ENCODE data around the gene PPIB. TPM values are rescaled to one million over a fixed set of nuclear protein-coding genes. Genes with fewer than 3 reads are reported as not detected.
"Not testable (repeated sequence)": the region's sequence is repeated elsewhere in the genome, so short reads cannot be mapped to it uniquely, and the experiment has no call there.

PPIB gene
- total RNA-seq, 2 donors from 2014 or later, result 367 to 656 TPM

DNA sequence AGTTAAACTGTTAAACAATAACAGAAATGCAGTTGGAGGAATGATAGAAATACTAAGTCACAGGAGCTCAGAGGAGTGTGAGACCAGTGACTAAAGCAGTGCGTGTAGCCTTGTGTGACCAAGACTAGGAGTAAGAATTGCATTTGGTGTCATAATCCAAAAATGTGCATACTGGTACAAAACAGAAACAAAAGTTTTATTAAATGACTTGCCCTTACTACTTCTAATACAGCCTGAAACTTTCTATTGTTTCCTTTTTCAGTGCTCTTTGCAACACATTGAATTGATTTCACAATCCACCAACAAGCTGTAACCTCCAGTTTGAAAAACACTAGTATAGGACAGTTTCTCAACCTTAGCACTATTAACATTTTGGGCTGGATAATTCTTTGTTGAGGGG lies 49.9 kb downstream of the PPIB start:
- TF ChIP-seq CTCF (IDR thresholded peaks at IDR 0.05), result no peak
- DNase-seq, result no peak
- Histone ChIP-seq H3K27me3 (no peaks in the 10 kb centered on the region), H3K36me3 (peaks cover 5% of the 10 kb centered on the region), H3K9ac (ENCODE audit: low read depth in 2 of 2, low read length in 2 of 2) (no peak overlapping the region), H3K27ac (no peak overlapping the region), H3K4me3 (no peak overlapping the region), H3K4me1 (no peaks in the 10 kb centered on the region), H3K9me3 (no peaks in the 10 kb centered on the region)
- intact Hi-C loops (cut with DNase I), result no loop called here

DNA sequence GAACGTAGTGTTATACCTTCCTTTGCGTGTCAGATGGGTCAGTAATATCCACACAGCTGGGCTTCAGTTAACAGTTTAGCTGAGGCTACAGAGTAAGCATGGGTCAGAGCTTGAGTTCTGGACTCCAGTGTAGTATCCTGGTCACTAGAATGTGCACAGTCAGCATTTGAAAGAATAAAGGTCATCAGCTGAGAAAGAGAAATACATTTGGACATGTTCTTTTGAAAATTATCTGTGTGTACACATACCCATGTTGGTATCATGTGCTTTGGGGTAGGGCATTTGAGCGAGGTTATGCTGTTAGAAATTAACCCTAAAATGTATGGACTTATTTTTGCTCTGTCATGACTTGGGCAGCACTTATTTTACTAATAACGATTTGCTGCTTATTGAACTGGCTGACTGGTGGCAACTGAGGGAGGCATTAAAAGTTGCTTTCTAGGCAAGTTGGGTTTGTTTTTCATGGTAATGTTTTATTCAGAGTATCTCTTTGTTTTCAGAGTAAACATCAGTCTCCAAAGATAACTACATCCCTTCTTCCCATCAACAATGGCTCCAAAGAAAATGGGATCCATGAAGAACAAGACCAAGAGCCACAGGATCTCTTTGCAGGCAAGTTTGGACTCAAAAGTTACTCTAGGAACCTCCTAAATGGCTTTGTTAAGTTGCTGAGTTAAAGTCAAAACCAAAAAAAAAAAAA lies 50.6 kb downstream of the PPIB start:
- H3K27ac ChIP-seq, result no peak overlapping the region
- H3K27me3 ChIP-seq, result no peaks in the 10 kb centered on the region
- peaks cover 4% of the 10 kb centered on the region for H3K36me3 ChIP-seq
- no peak for DNase-seq
- H3K4me3 ChIP-seq, result no peak overlapping the region
- no peaks in the 10 kb centered on the region for H3K4me1 ChIP-seq
- H3K9me3 ChIP-seq, result no peaks in the 10 kb centered on the region
- no peak overlapping the region for H3K9ac ChIP-seq (ENCODE audit: low read depth in 2 of 2, low read length in 2 of 2)
- no peak for TF ChIP-seq CTCF (IDR thresholded peaks at IDR 0.05)
- intact Hi-C loops (cut with DNase I), result no loop called here

DNA sequence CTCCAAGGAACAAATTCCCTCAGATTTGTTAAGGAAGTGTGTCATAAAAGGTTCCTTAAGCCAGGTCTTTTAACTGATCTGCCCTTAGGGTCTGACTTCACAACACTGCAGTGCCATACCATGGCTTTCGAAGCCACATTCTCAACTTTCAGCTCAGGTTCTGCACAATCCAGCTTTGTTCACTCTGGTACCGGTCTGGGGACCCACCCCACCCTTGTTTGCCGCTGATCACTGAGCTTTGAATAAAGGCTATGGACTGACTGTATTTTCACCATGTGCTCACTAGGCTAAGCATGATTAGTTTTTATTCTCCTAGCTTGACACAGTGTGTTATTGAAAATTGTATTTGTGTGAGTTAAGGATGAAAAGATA lies 51.2 kb downstream of the PPIB start:
- DNase-seq, result no peak
- intact Hi-C loops (cut with DNase I), result no loop called here
- Histone ChIP-seq H3K9ac (ENCODE audit: low read depth in 2 of 2, low read length in 2 of 2) (no peak overlapping the region), H3K4me3 (no peak overlapping the region), H3K27ac (no peak overlapping the region), H3K27me3 (no peaks in the 10 kb centered on the region), H3K36me3 (peaks cover 4% of the 10 kb centered on the region), H3K9me3 (no peaks in the 10 kb centered on the region), H3K4me1 (no peaks in the 10 kb centered on the region)
- no peak for TF ChIP-seq CTCF (IDR thresholded peaks at IDR 0.05)

DNA sequence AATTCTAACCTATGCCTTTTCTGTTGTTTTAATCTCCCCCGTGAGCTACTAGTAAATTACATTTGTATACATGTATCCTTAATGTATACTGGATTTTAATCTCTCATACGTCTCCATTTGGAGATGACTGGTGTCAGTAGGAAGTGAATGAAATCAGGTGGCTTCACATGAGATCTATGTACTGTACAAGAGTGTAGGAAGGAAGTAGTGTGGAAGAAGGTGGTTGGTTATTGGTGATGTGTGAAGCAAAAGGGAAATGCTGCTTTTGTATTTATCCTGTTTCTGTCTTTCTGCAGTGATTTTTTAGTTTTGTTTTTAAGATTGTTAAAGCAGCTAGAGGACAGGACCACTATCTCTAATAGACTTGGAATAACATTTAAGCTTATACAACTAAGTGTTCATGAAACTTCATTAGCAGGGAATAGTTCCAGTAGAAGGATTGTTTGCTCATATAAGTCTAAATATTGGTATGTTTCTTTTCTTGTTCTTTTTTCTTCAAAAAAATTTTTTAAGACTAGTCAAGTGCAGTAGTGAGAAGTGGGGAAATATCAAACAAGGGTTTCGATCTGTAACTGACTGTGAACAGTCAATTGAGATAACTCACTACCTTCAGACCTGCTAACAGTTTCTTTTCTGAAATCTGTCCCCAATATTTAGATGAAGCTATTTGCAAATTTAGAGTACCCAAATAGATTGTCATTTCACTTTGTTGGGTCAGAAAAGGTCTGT lies 51.7 kb downstream of the PPIB start:
- DNase-seq, result no peak
- peaks cover 4% of the 10 kb centered on the region for H3K36me3 ChIP-seq
- intact Hi-C loops (cut with DNase I), result no loop called here
- H3K9me3 ChIP-seq, result no peaks in the 10 kb centered on the region
- H3K4me3 ChIP-seq, result no peak overlapping the region
- TF ChIP-seq CTCF (IDR thresholded peaks at IDR 0.05), result no peak
- H3K9ac ChIP-seq (ENCODE audit: low read depth in 2 of 2, low read length in 2 of 2), result no peak overlapping the region
- H3K4me1 ChIP-seq, result no peaks in the 10 kb centered on the region
- no peaks in the 10 kb centered on the region for H3K27me3 ChIP-seq
- no peak overlapping the region for H3K27ac ChIP-seq

GRCh38 chr15:64110108-64110701 lies 52.6 kb downstream of the PPIB start:
- H3K27ac ChIP-seq; H3K9me3 ChIP-seq; H3K4me1 ChIP-seq; intact Hi-C loops (cut with DNase I); H3K4me3 ChIP-seq; H3K36me3 ChIP-seq; H3K9ac ChIP-seq (ENCODE audit: low read depth in 2 of 2, low read length in 2 of 2); DNase-seq; H3K27me3 ChIP-seq: not testable (repeated sequence)

GRCh38 chr15:64107337-64107736 lies 55.5 kb downstream of the PPIB start:
- H3K4me1 ChIP-seq, result no peaks in the 10 kb centered on the region

More at GRCh38 chr15:64107337-64107736, 55.5 kb downstream of the PPIB start:
- DNase-seq, result no peak
- intact Hi-C loops (cut with DNase I), result no loop called here
- no peak overlapping the region for H3K4me3 ChIP-seq
- H3K9me3 ChIP-seq, result no peaks in the 10 kb centered on the region
- H3K27ac ChIP-seq, result no peak overlapping the region
- no peaks in the 10 kb centered on the region for H3K27me3 ChIP-seq
- no peaks in the 10 kb centered on the region for H3K36me3 ChIP-seq
- no peak overlapping the region for H3K9ac ChIP-seq (ENCODE audit: low read depth in 2 of 2, low read length in 2 of 2)
- no peak for TF ChIP-seq CTCF (IDR thresholded peaks at IDR 0.05)

Measured in colonic mucosa (tissue), 4 donors.